ENCODE results near the gene PRKD1.
"Not testable (repeated sequence)": the region's sequence is repeated elsewhere in the genome, so short reads cannot be mapped to it uniquely, and the experiment has no call there.

PRKD1 gene

DNA sequence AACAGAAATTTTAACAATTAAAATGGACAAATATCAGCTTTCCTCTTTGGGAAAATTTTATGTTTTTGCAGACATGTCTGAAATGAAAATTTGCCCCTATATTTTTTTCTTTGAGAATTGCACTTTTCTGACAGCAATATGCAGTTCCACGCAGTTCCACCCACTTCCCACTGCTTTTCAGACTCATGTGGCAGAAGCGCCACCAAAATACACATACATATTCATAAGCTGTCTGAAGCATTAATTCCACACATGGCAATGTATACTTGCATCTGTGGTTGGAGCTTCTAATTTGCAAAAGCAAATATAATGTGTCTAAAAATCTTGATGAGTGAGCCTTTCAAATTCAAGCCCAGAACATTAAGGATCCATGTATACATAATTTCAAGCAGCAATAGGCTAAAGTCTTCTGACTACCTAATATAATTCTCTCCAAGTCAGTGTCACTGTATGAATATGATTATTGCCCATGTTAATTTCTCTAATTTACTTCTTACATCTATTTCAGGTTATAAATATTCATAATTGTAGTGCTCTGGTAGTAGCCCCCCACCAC, 129.5 kb downstream of the PRKD1 start:
- no peak for DNase-seq

DNA sequence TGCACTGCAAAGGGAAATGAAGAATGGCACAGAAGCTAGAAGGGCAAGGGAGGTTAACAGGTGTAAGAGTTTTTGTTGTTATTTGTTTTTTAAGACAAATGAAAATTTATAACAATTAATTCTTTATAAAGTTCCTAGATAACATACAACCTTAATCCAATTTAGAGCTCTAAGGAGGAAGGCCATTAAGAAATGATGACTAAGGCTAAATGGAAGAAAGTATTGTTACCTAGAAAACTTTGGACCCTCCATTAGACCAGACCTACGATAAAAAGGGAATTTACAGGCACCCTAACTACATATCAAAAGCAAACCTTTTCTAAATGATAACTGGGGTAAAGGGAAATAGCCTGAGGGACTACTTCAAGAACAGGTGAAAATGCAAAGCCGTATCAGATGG, 130.8 kb downstream of the PRKD1 start:
- DNase-seq, result no peak

DNA sequence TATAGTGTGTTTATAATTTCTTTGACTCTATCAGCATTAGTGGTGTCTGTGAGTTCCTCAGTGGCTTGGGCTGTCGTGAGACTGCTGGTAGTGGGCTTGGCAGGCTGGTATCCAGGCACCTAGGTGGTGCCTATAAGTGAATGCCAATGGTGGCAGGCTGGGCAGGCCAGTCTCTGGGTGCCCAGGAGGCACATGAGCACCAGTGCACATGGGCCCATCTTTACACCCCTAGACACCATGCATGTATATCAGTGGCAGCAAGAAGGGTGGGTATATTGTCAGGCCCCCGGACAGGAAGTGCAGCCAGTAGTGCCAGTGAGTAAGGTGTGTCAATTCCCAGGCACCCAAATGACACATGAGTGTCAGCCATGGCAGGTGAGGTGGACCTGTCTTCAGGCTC, 138.2 kb downstream of the PRKD1 start:
- no peak for DNase-seq

DNA sequence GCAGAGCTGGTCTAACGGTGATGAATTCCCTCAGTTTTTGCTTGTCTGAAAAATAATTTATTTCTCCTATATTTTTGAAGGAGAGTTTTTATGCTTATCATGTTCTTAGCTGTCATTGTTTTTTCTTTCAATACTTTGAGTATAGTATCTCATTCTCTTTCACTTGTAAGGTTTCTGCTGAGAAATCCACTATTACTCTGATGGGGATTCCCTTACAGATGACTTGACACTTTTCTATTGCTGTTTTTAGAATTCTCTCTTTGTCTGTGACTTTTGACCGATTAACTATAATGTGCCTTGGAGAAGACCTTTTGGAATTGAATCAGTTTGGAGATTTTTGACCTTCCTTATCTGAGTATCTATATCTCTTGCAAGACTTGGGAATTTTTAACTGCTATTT, 139.6 kb downstream of the PRKD1 start:
- no peak for DNase-seq

DNA sequence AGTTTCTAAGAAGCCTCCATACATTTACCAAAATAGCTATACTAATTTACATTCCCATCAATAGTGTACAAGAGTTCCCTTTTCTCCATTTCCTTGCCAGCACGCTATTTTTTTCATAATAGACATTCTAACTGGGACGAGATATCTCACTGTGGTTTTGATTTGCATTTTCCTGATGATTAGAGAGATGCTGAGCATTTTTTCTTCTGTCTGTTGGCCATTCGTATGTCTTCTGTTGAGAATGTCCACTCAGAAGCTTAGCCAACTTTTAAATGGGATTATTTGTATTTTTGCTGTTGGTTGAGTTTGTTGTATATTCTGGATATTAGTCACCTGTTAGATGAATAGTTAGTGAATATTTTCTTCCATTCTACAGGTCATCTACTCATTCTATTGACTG, 144.1 kb downstream of the PRKD1 start:
- no peak for DNase-seq

DNA sequence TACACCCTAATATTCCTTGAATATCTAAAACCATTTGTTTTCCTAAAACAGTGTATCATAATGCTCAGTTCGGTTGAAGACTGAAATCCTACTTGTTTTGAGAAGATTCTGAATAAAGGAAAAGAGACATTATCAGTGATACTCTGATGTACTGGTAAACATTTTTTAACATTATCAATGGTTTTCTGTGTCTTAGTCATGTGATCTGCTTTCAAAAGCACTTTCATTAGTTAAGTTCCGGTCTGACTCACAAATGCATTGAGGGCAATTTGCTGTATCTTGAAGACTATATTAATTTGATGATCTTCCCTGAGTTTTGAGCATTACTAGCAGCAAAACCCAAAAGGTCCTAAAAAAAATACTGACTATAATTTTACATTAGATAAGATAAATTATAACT, 145.6 kb downstream of the PRKD1 start:
- DNase-seq, result no peak

DNA sequence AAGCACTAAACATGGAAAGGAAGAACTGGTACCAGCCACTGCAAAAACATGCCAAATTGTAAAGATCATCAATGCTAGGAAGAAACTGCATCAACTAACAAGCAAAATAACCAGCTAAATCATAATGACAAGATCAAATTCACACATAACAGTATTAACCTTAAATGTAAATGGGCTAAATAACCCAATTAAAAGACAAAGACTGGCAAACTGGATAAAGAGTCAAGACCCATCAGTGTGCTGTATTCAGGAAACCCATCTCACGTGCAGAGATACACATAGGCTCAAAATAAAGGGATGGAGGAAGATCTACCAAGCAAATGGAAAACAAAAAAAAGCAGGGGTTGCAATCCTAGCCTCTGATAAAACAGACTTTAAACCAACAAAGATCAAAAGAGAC, 150.5 kb downstream of the PRKD1 start:
- not testable (repeated sequence) for DNase-seq

DNA sequence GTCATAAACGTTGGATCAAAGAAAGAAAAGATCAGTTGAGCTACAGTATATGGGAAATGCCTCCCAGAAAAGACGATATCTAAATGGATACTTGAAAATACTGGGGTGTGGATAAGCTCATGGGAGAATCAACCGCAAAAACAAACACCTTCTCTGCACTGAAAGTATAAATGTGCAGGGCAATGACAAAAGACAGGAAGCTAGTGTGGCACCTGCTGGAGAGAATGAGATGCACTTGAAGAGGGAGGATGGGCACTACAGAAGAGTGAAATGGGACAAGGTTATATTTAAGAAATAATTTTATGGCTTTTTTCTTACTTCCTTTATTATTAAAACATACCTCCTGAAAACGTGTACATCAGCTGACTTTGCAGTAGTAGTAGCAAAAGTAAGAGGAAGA, 153.7 kb downstream of the PRKD1 start:
- no peak for DNase-seq

DNA sequence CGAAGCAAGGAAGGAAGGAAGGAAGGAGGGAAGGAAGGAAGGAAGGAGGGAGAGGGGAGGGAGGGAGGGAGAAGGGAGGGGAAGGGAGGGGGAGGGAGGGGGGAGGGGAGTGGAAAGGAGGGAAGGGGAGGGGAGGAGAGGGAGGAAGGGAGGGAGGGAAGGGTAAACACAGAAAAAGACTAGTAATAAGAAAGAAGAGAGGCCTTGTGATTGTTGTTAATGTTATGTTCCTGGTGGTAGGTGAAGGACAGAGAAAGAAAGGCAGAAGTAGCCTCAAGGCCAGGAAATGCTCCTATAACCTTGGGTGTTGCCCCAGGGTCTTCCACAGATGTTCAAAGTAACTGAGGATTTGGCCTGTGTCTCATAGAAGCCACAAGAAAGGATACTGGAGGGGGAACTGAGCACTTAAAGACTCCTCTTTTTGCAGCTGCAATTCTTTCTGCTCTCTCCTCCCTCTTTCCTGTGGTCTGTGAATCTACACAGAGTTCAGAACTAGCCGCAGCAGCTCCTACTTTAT, 164.2 kb downstream of the PRKD1 start:
- no peak for DNase-seq

DNA sequence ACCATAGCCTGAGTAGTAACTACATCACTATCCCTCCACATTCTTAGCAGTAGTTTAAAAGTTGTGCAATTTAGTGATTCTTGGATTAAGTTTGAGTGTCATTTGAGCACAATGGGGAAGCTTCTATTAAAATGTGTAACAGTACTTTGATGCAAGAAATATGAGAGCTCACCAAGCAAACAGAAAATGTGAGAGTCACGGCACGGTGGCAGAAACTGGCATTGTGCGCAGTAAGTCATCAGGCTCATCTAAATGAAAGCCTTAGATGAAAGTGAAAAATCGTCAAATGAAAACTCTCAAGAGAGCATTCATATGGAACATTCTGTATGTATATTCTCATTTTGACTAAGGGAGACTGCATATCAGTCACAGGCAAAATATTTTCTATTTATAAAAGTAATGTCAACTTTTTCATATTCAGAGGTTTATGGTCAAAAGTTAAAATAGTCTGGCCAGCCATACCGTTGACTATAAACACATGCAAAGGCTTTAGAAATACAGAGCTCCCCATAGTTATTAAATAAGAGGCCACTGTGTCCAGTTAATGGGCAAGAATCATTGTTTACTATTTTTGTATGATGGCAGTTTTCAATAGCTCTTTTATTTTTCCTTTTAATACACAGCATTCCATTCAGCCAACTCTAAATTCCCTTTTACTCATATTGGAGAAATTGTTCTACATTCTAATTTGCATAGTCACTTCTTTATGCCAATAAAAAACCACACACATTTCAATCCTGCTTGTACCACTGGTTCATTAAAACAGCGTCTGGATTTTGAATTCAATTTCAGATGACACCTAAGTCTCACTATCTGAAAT, 167.9 kb downstream of the PRKD1 start:
- no peak for DNase-seq

DNA sequence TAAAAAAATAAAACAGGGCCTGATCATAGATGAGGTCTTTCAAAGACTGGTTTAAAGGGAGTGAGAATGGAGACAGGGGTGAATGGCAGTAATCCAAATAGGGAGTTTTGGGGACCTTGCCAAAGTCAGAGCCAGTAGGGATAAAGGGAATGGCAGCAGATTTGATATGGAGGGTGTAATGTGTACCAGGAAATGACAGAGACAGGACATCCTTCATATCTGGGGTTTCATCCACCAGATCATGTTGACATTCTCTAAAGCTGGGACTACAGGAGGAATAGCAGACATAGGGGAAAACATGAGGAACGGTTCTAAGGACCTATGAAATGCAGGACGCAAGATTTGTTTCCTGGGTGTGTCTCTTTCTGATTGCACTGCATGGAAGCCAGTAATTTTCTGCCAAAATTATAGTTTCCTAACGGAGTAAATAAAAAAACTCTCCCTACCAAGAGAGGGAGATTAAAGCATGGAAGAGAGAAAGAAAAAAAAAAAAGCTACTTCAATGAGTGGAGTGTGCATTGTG, 169.9 kb downstream of the PRKD1 start:
- DNase-seq, result no peak

DNA sequence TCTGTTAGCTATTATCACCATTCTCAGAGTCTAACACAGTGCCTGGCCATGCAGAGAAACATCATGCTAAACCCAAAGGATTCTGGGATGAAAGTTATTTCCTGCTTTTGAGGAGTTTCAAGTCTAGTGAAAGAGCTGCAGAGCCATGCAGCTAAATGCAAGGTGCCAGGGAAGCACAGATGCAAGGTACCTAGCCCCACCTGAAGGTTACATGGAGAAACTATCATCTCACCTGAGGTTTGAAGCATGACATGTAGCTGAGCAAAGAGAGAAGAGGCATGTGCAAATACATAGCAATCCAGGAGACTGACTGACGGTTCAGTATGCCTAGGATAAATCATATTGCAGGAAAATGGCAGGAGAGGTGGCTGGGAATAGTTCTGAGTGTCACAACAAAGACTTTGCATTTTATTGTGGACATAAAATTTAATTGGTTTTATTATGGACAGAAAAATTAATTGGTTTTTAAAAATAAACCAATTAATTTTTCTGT, 170.4 kb downstream of the PRKD1 start:
- DNase-seq, result no peak

DNA sequence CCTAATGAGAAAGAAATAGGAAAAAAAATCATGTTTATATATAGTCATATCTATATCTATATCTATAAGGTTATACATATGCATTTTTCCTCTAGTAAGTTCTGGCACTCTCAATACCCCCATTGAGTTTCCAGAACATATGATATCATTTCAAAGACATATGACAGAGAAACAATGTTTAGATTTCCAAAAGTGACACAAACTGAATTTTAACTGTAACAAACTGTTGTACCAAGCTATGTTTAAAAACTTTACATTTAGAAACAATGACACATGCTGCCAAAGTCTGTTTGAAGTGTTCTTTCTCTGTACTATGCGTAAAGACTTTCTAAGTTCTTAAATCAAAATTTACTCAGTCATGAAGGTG, 171.6 kb downstream of the PRKD1 start:
- DNase-seq, result no peak

DNA sequence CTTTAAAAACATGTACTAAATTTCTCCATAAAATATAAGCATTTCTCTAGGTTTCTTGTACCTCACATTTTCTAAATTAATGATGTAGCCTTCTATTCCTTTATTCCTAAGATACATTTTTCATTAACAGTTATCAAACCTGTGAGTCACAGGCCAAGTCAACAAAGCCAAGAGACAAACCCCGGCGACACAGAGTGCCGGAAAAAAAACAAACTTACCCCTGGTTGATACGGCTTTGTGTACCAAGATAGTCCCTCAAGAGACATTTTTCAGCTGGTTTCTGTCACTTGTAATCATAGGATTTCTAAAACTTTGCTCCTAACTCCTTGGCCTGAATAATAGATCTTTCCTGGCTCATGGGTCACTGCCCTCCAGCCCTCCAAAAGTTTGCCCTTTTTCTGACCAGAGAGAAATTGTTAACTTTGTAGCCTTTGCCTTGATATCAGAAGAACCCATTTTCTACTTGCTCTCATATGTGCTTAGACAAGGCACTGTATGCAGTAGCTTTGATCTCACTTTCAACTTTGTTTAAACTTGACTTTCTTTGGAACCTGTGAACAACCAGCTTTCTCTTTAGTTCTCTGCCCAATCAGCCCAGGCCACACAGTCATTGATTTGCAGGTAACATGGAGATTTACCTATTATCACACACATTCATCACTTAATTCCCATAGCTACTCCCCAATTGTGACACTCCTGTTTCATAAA, 172.2 kb downstream of the PRKD1 start:
- DNase-seq, result no peak

DNA sequence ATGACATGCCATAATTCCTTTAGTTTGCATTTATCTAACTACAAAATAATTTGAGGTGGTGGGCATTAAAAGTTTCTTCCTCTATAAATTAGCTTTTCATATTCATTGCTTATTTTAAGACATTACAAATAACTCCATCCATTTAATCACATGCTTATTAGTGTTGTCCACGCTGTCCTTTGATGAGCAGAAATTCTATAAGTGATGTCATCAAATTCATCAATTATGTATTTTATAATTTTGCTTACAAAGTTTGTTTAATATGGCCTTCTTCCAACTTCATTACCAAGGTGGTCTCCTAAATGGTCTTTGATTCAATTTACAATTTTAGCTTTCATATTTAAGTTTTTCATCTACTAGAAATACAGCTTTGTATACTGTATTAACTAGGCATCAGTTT, 173.5 kb downstream of the PRKD1 start:
- DNase-seq, result no peak

DNA sequence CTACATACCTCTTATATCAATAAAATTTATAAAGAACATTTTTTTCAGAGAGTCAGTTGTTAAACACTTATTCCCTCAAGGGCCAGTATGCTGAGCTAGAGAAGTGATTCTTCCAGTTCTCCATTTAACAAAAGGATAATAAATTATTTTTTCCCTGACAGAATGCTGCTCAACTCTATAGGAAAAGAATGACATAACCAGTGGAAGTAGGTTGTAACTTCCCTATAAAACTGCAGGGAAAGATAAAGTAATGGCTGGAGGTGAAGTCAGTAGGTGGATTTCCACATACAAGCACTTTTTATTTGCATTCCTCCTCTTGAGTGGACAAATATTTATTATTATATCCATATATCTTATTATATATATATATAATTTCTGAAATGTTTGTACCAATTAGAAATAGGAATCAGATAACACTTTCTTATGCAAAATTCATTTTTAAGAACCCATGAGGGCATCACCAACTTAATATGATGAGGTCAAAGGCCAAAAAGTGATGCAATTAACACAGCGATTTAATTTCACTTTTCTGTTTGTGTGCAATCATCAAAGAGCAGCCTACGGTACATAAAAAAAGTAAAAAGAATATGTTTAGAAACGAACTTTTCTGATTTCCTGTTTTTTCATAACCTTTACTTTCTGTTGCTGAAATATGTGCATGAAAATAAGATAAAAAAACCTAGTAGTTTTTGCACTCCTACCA, 175.3 kb downstream of the PRKD1 start:
- no peak for DNase-seq

DNA sequence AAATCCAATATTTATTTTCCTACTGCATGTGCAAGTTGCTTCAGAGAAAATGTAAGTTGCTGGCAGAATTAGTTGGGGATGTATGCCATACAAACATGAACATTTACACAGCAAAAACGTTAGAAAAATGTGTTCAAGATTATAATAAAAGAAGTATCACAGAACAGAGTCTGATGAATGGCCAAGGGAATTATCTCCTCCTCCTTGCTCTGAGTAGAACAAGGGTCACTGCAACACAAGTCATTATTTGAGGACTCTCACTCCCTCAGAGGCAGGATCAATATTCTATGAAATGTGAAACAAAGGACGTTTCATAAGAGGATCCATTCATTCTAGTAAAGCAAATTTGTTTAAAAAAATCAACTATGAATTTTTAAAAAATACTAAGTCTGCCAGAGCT, 177.8 kb downstream of the PRKD1 start:
- no peak for DNase-seq

DNA sequence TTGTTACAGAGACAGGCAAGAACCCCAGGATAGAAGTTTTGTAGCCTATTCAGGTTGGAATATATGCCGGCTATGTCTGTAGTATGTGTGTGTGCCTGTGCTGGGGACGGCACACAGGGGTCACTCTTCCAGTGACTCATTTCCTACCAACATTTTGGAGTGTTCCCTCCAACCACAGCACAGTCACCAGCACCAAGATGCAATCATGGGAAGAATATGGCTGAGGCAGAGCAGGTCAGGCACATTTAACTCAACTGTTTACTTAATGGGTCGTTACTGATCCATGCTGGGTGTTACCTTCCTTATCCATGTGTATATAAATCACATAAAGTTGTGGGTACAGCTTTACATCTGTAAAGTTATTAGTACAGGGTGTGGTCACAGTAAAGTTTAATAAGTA, 178.3 kb downstream of the PRKD1 start:
- DNase-seq, result no peak

DNA sequence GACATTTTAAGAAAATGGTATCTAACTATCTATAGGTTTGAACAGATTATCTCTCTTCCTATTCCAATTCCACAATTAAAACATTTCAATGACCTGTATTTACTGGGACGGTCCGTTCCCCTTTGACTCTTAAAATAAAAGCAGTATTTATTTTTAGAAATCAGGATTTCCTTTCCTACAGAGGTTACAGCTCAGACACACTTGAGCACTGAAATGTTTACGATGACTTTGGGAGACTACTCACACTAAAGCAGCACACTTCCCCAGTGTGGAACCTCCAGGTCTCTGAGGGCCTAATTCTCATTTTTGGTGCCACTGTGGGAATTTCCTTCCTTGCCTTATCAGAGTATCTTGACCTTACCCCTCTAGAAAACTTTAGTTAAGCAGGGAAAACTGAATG, 181.8 kb downstream of the PRKD1 start:
- DNase-seq, result no peak

DNA sequence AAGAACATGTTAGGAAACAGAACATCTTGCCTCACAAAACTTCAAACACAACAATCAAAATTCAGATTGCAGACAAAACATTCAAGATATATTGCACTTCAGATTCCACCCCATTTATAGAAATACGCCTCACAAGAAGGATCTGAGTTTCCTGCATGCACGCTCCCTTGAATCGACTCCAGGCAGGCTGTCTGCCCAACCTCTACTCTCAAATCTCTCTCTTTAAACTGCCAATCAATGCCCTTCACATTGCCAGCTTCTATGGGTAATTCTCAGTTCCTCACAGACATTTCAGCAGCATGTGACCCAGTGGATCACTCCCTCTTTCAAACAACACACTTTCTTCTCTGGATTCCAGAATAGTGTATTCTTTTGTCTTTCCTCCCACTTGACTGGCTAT, 184.1 kb downstream of the PRKD1 start:
- no peak for DNase-seq

DNA sequence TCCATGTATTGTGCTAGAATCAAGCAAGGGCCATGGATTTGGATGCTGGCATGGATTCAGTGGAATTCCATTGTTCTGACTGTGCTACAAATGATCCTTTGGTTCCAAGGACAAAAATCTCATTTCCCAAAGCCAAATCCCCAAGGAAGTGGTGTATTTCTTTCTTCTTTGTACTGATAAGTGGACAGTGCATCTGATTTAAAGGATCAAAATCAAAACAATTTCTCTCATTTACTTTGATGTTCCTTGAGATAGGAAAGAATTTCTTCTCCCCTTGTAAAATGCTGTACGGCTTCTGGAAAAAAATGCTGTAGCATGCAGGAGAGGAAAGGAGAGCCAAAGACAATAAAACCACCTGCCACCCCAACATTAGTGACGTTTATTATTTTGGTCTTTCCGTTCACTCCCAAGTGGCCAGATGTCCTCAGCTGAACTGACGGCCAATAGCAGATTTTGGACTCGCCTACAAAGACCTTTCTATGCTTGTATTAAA, 185.7 kb downstream of the PRKD1 start:
- DNase-seq, result no peak

DNA sequence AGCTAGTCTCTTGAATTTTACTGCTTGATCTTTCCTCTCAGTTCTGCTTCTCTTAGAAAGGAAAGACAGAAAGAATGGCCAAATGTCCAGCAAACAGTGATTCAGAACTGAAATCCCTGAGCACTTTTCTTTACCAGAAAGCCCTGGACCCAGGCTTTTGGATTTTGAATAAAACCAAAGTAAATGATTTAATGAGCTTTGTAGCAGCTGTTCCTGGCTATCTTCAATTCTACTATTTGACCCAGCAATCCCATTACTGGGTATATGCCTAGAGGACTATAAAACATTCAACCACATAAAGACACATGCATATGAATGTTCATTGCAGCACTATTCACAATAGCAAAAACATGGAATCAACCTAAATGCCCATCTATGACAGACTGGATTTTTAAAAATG, 187.2 kb downstream of the PRKD1 start:
- no peak for DNase-seq

DNA sequence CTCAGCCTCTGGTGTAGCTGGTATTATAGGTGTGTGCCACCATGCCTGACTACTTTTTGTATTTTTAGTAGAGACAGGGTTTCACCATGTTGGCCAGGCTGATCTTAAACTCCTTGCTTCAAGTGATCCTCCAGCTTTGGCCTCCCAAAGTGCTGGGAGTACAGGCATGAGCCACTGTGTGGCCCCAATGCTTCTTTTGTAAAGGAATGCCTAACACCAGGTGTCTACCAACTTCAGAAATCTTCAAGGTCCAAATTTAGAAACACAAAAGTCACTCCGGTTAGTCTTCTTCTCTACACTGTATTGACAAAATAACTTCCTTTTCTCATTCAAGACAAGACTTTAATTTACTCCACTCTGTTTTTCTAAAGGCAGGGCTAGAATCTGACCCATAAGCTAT, 188.7 kb downstream of the PRKD1 start:
- DNase-seq, result no peak
